Sigmoid colon (tissue), 3 donors: ENCODE results near the gene CFDP1.

Experiments used
- POLR2A ChIP-seq, 2 donors: fragments of 450-650 bp; IDR thresholded peaks; one replicate each; pipeline ENCODE4 v1.6.1; 2016; ENCODE audit warnings: antibody characterized with exemption in 2 of 2, mild to moderate bottlenecking in 2 of 2, moderate library complexity in 2 of 2
- TF ChIP-seq, protein P1 (sequence below), 4 experiments: fragments of 450-650 bp in 3 of 4; fragments of 200-600 bp in 1 of 4; IDR thresholded peaks; one replicate each; pipeline ENCODE4 v1.5.1; 2016 to 2019; ENCODE audit warnings: antibody characterized with exemption in 4 of 4, mild to moderate bottlenecking in 3 of 4, moderate library complexity in 2 of 4

DNA sequence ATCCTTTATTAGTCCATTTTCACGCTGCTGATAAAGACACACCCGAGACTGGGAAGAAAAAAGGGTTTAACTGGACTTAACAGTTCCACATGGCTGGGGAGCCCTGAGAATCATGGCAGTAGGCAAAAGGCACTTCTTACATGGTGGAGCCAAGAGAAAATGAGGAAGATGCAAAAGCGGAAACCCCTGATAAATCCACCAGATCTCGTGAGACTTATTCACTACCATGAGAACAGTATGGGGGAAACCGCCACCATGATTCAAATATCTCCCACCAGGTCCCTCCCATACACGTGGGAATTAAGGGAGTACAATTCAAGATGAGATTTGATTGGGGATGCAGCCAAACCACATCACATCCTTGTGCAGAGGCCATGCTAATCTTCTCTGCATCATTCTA lies 146.9 kb downstream of the CFDP1 start:
- TF ChIP-seq, protein P1, sequence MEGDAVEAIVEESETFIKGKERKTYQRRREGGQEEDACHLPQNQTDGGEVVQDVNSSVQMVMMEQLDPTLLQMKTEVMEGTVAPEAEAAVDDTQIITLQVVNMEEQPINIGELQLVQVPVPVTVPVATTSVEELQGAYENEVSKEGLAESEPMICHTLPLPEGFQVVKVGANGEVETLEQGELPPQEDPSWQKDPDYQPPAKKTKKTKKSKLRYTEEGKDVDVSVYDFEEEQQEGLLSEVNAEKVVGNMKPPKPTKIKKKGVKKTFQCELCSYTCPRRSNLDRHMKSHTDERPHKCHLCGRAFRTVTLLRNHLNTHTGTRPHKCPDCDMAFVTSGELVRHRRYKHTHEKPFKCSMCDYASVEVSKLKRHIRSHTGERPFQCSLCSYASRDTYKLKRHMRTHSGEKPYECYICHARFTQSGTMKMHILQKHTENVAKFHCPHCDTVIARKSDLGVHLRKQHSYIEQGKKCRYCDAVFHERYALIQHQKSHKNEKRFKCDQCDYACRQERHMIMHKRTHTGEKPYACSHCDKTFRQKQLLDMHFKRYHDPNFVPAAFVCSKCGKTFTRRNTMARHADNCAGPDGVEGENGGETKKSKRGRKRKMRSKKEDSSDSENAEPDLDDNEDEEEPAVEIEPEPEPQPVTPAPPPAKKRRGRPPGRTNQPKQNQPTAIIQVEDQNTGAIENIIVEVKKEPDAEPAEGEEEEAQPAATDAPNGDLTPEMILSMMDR (IDR thresholded peaks at IDR 0.05), result no peak
- no peak for TF ChIP-seq POLR2A (IDR thresholded peaks at IDR 0.05)
